Parathyroid adenoma (tissue), 2 donors: Measurements from ENCODE around the gene CCDC196.
"Not testable (repeated sequence)": the region's sequence is repeated elsewhere in the genome, so short reads cannot be mapped to it uniquely, and the experiment has no call there.

ENCODE experiments used
- H2AFZ ChIP-seq: fragments of 300-600 bp; sonication (generic); one replicate; pipeline ENCODE4 v1.7.0; 2017; ENCODE audit warnings: antibody characterized with exemption, mild to moderate bottlenecking
- H3K27ac ChIP-seq: fragments of 300-600 bp; sonication (generic); one replicate; pipeline ENCODE4 v1.7.0; 2017
- H3K27me3 ChIP-seq: fragments of 300-600 bp; sonication (generic); one replicate; pipeline ENCODE4 v1.7.0; 2017; ENCODE audit warnings: low read length; ENCODE audit not compliant: control insufficient read depth, insufficient read depth
- H3K36me3 ChIP-seq: fragments of 300-600 bp; sonication (generic); one replicate; pipeline ENCODE4 v1.7.0; 2017; ENCODE audit warnings: low read length; ENCODE audit not compliant: control insufficient read depth, insufficient read depth
- H3K4me1 ChIP-seq: fragments of 300-600 bp; sonication (generic); one replicate; pipeline ENCODE4 v1.7.0; 2017; ENCODE audit warnings: control low read depth
- H3K4me2 ChIP-seq: fragments of 300-600 bp; sonication (generic); one replicate; pipeline ENCODE4 v1.7.0; 2017; ENCODE audit warnings: low read length
- H3K4me3 ChIP-seq: fragments of 300-600 bp; sonication (generic); one replicate; pipeline ENCODE4 v1.7.0; 2017; ENCODE audit warnings: low read depth, low read length
- H3K79me2 ChIP-seq: fragments of 300-600 bp; sonication (generic); one replicate; pipeline ENCODE4 v1.7.0; 2017; ENCODE audit warnings: control low read depth
- H3K9ac ChIP-seq: fragments of 300-600 bp; sonication (generic); one replicate; pipeline ENCODE4 v1.7.0; 2017; ENCODE audit warnings: mild to moderate bottlenecking
- H3K9me3 ChIP-seq: fragments of 300-600 bp; sonication (generic); one replicate; pipeline ENCODE4 v1.7.0; 2017; ENCODE audit warnings: low read length; ENCODE audit not compliant: control insufficient read depth
- CTCF ChIP-seq: fragments of 300-600 bp; sonication (generic); IDR thresholded peaks from one replicate; pipeline ENCODE4 v1.7.0; 2017; ENCODE audit warnings: antibody characterized with exemption, mild to moderate bottlenecking
- donor health status: primary hyperparathyroidism.

Gene CCDC196

GRCh38 chr14:66540038-66540437 lies 53.9 kb downstream of the CCDC196 start:
- Histone ChIP-seq H3K9me3 (no peaks in the 10 kb centered on the region), H3K4me2 (no peak overlapping the region), H3K27me3 (no peaks in the 10 kb centered on the region), H3K79me2 (peaks cover 14% of the 10 kb centered on the region), H3K27ac (no peak overlapping the region), H3K9ac (no peak overlapping the region), H2AFZ (no peak overlapping the region), H3K36me3 (no peaks in the 10 kb centered on the region), H3K4me1 (no peaks in the 10 kb centered on the region), H3K4me3 (no peak overlapping the region)
- TF ChIP-seq CTCF, result no peak

- no peak overlapping the region for H3K27ac ChIP-seq
- H3K9ac ChIP-seq, result no peak overlapping the region
- TF ChIP-seq CTCF, result no peak
- no peaks in the 10 kb centered on the region for H3K4me1 ChIP-seq
- no peak overlapping the region for H3K4me2 ChIP-seq
- H3K79me2 ChIP-seq, result peaks cover 11% of the 10 kb centered on the region
- no peaks in the 10 kb centered on the region for H3K36me3 ChIP-seq
- H2AFZ ChIP-seq, result no peak overlapping the region
- no peaks in the 10 kb centered on the region for H3K9me3 ChIP-seq
- no peaks in the 10 kb centered on the region for H3K27me3 ChIP-seq
- H3K4me3 ChIP-seq, result no peak overlapping the region
Measured at GRCh38 chr14:66541627-66542026, 55.5 kb downstream of the CCDC196 start.

GRCh38 chr14:66543996-66544395 lies 57.8 kb downstream of the CCDC196 start:
- Histone ChIP-seq H2AFZ (no peak overlapping the region), H3K9me3 (no peaks in the 10 kb centered on the region), H3K4me2 (no peak overlapping the region), H3K4me3 (no peak overlapping the region), H3K27me3 (no peaks in the 10 kb centered on the region), H3K27ac (no peak overlapping the region), H3K4me1 (no peaks in the 10 kb centered on the region), H3K9ac (no peak overlapping the region), H3K79me2 (peaks cover 5% of the 10 kb centered on the region), H3K36me3 (no peaks in the 10 kb centered on the region)
- no peak for TF ChIP-seq CTCF

GRCh38 chr14:66545191-66545590 lies 59.0 kb downstream of the CCDC196 start:
- not testable (repeated sequence) for H3K79me2 ChIP-seq, H2AFZ ChIP-seq, H3K4me1 ChIP-seq, H3K27ac ChIP-seq, H3K9me3 ChIP-seq, H3K4me2 ChIP-seq, H3K36me3 ChIP-seq, H3K4me3 ChIP-seq, H3K9ac ChIP-seq, H3K27me3 ChIP-seq

GRCh38 chr14:66545751-66546150 lies 59.6 kb downstream of the CCDC196 start:
- H3K4me1 ChIP-seq, H3K36me3 ChIP-seq, H3K9ac ChIP-seq, H3K27ac ChIP-seq, H3K27me3 ChIP-seq, H3K79me2 ChIP-seq, H3K4me3 ChIP-seq, H3K9me3 ChIP-seq, H2AFZ ChIP-seq, H3K4me2 ChIP-seq: not testable (repeated sequence)
